Measurements from ENCODE around the gene RSRC1. TPM values are rescaled to one million over a fixed set of nuclear protein-coding genes. Genes with fewer than 3 reads are reported as not detected.
A peak's percentile ranks its signal among the peaks of the same experiment; 100 is the strongest.

The RSRC1 gene
- total RNA-seq, 1 donor from 2014 or later: 28.5 TPM

GRCh38 chr3:158347966-158348365 is 238.1 kb downstream of the RSRC1 start:
- no peaks in the 10 kb centered on the region for H3K36me3 Mint-ChIP-seq (ENCODE audit: low read depth, unreplicated experiment)
- no peaks in the 10 kb centered on the region for H3K27me3 Mint-ChIP-seq (ENCODE audit: low read depth, unreplicated experiment)
- no peak overlapping the region for H3K27ac Mint-ChIP-seq (ENCODE audit: unreplicated experiment)
- H3K4me1 Mint-ChIP-seq (ENCODE audit: low read depth, unreplicated experiment): peaks cover 3% of the 10 kb centered on the region
- peak; percentile 70 for DNase-seq (ENCODE audit: low read depth)
- H3K4me3 Mint-ChIP-seq (ENCODE audit: unreplicated experiment): no peak overlapping the region
- H3K4me3 ChIP-seq (ENCODE audit: insufficient read depth, low read depth, low read length): no peak overlapping the region
- H3K36me3 ChIP-seq (ENCODE audit: insufficient read depth, low read length): no peaks in the 10 kb centered on the region
- H4K20me1 ChIP-seq (ENCODE audit: insufficient read depth, low read length): no peaks in the 10 kb centered on the region
- no peaks in the 10 kb centered on the region for H3K27me3 ChIP-seq (ENCODE audit: insufficient read depth, low read length)
- no peaks in the 10 kb centered on the region for H3K4me1 ChIP-seq (ENCODE audit: insufficient read depth, low read length)
- no peaks in the 10 kb centered on the region for H3K9me3 ChIP-seq (ENCODE audit: insufficient read depth, low read depth, low read length)
- no peak overlapping the region for H2AFZ ChIP-seq (ENCODE audit: low read depth, low read length)
- no peak for TF ChIP-seq CTCF (IDR thresholded peaks at IDR 0.05; ENCODE audit: insufficient read depth, low read depth, low read length)
- TF ChIP-seq EZH2 (IDR thresholded peaks at IDR 0.05; ENCODE audit: insufficient read depth, low read length): no peak
- no peaks in the 10 kb centered on the region for H3K9me3 Mint-ChIP-seq (ENCODE audit: unreplicated experiment)
- H3K79me2 ChIP-seq (ENCODE audit: insufficient read depth, low read length): no peaks in the 10 kb centered on the region
- H3K4me2 ChIP-seq (ENCODE audit: low read length): no peak overlapping the region
- no peak overlapping the region for H3K27ac ChIP-seq (ENCODE audit: low read depth, low read length)
- FAIRE-seq: no peak
- no peak overlapping the region for H3K9ac ChIP-seq (ENCODE audit: low read length)

GRCh38 chr3:158350971-158351370 is 241.1 kb downstream of the RSRC1 start:
- Mint-ChIP-seq H3K27ac (ENCODE audit: unreplicated experiment) (no peak overlapping the region), H3K4me3 (ENCODE audit: unreplicated experiment) (no peak overlapping the region), H3K36me3 (ENCODE audit: low read depth, unreplicated experiment) (no peaks in the 10 kb centered on the region), H3K4me1 (ENCODE audit: low read depth, unreplicated experiment) (peaks cover 3% of the 10 kb centered on the region), H3K9me3 (ENCODE audit: unreplicated experiment) (no peaks in the 10 kb centered on the region), H3K27me3 (ENCODE audit: low read depth, unreplicated experiment) (no peaks in the 10 kb centered on the region)
- DNase-seq (ENCODE audit: low read depth) (no peak), FAIRE-seq (no peak)
- H2AFZ ChIP-seq (ENCODE audit: low read depth, low read length): no peak overlapping the region
- TF ChIP-seq EZH2 (IDR thresholded peaks at IDR 0.05; ENCODE audit: insufficient read depth, low read length): no peak
- TF ChIP-seq CTCF (IDR thresholded peaks at IDR 0.05; ENCODE audit: insufficient read depth, low read depth, low read length): no peak
- no peak overlapping the region for H3K9ac ChIP-seq (ENCODE audit: low read length)
- no peaks in the 10 kb centered on the region for H3K9me3 ChIP-seq (ENCODE audit: insufficient read depth, low read depth, low read length)
- no peak overlapping the region for H3K27ac ChIP-seq (ENCODE audit: low read depth, low read length)
- no peaks in the 10 kb centered on the region for H3K79me2 ChIP-seq (ENCODE audit: insufficient read depth, low read length)
- no peaks in the 10 kb centered on the region for H4K20me1 ChIP-seq (ENCODE audit: insufficient read depth, low read length)
- no peak overlapping the region for H3K4me2 ChIP-seq (ENCODE audit: low read length)
- no peaks in the 10 kb centered on the region for H3K4me1 ChIP-seq (ENCODE audit: insufficient read depth, low read length)
- no peaks in the 10 kb centered on the region for H3K36me3 ChIP-seq (ENCODE audit: insufficient read depth, low read length)
- H3K4me3 ChIP-seq (ENCODE audit: insufficient read depth, low read depth, low read length): no peak overlapping the region
- no peaks in the 10 kb centered on the region for H3K27me3 ChIP-seq (ENCODE audit: insufficient read depth, low read length)

GRCh38 chr3:158352551-158352950 is 242.7 kb downstream of the RSRC1 start:
- no peak overlapping the region for H2AFZ ChIP-seq (ENCODE audit: low read depth, low read length)
- Mint-ChIP-seq H3K4me1 (ENCODE audit: low read depth, unreplicated experiment) (peaks cover 3% of the 10 kb centered on the region), H3K4me3 (ENCODE audit: unreplicated experiment) (no peak overlapping the region), H3K36me3 (ENCODE audit: low read depth, unreplicated experiment) (no peaks in the 10 kb centered on the region), H3K27ac (ENCODE audit: unreplicated experiment) (no peak overlapping the region), H3K9me3 (ENCODE audit: unreplicated experiment) (no peaks in the 10 kb centered on the region), H3K27me3 (ENCODE audit: low read depth, unreplicated experiment) (no peaks in the 10 kb centered on the region)
- no peak overlapping the region for H3K4me3 ChIP-seq (ENCODE audit: insufficient read depth, low read depth, low read length)
- no peaks in the 10 kb centered on the region for H3K79me2 ChIP-seq (ENCODE audit: insufficient read depth, low read length)
- no peaks in the 10 kb centered on the region for H4K20me1 ChIP-seq (ENCODE audit: insufficient read depth, low read length)
- H3K27ac ChIP-seq (ENCODE audit: low read depth, low read length): no peak overlapping the region
- no peaks in the 10 kb centered on the region for H3K27me3 ChIP-seq (ENCODE audit: insufficient read depth, low read length)
- H3K4me1 ChIP-seq (ENCODE audit: insufficient read depth, low read length): no peaks in the 10 kb centered on the region
- no peak overlapping the region for H3K9ac ChIP-seq (ENCODE audit: low read length)
- H3K36me3 ChIP-seq (ENCODE audit: insufficient read depth, low read length): no peaks in the 10 kb centered on the region
- no peak overlapping the region for H3K4me2 ChIP-seq (ENCODE audit: low read length)
- H3K9me3 ChIP-seq (ENCODE audit: insufficient read depth, low read depth, low read length): no peaks in the 10 kb centered on the region
- TF ChIP-seq CTCF (IDR thresholded peaks at IDR 0.05; ENCODE audit: insufficient read depth, low read depth, low read length) (no peak), EZH2 (IDR thresholded peaks at IDR 0.05; ENCODE audit: insufficient read depth, low read length) (no peak)
- FAIRE-seq (no peak), DNase-seq (ENCODE audit: low read depth) (no peak)

Data from astrocyte (in vitro differentiated cells and primary cell).